NT2/D1 (cell line): ENCODE measurements around the gene CORIN.

Experiments
- DNase-seq: peaks from one replicate; pipeline ENCODE4 v3.0.0-alpha.2; 2011; ENCODE audit warnings: low read depth, low spot score
- H3K27me3 ChIP-seq: 2 replicates; pipeline ENCODE4 v1.6.0; 2011; ENCODE audit warnings: mild to moderate bottlenecking; ENCODE audit not compliant: insufficient read length, insufficient read depth
- H3K36me3 ChIP-seq: 2 replicates; pipeline ENCODE4 v1.6.1; 2011; ENCODE audit warnings: mild to moderate bottlenecking, low read length, mixed read lengths; ENCODE audit not compliant: insufficient read depth, insufficient read length
- H3K4me1 ChIP-seq: 2 replicates; pipeline ENCODE4 v1.5.1; 2011; ENCODE audit not compliant: insufficient read depth, insufficient read length
- H3K4me3 ChIP-seq: 2 replicates; pipeline ENCODE4 v1.5.1; 2011; ENCODE audit warnings: low read depth; ENCODE audit not compliant: insufficient read length
- H3K9ac ChIP-seq: 2 replicates; pipeline ENCODE4 v1.6.0; 2011; ENCODE audit warnings: low read depth; ENCODE audit not compliant: insufficient read length
- H3K9me3 ChIP-seq: 2 replicates; pipeline ENCODE4 v1.5.1; 2011; ENCODE audit warnings: mild to moderate bottlenecking, low read length; ENCODE audit not compliant: insufficient read depth
- SUZ12 ChIP-seq: IDR thresholded peaks from 2 replicates; pipeline ENCODE4 v1.6.1; 2011; ENCODE audit not compliant: insufficient read length, insufficient read depth; ENCODE audit errors: extremely low read depth
- YY1 ChIP-seq: IDR thresholded peaks from 2 replicates; pipeline ENCODE4 v1.6.1; 2011; ENCODE audit not compliant: insufficient read length, insufficient read depth
- ZNF274 ChIP-seq: IDR thresholded peaks from 2 replicates; pipeline ENCODE4 v1.6.1; 2011; ENCODE audit warnings: mild to moderate bottlenecking, low read depth, low read length

CORIN gene

DNA sequence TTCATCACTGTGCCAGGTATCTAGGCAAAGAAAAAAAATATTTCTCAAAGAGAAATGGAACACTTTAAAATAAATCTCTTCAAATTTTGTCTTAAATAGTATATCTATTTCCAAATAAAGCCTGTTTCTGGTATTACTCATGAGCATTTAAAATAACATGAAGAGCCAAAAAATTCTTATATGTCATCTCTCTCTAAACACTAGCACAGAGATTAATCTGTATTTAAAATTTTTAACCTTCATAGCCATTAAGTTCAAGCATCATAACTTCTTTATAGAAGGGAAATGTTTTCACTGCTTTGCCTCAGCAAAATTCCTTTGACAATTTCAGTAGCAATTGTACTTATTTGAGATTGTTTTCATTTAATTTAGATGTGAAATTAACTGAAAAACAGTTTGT is 5.1 kb upstream of the CORIN start:
- TF ChIP-seq YY1 (no peak), ZNF274 (no peak), SUZ12 (no peak)
- H3K27me3 ChIP-seq = peaks cover 6% of the 10 kb centered on the region
- no peaks in the 10 kb centered on the region for H3K9me3 ChIP-seq
- no peak overlapping the region for H3K9ac ChIP-seq
- peaks cover 6% of the 10 kb centered on the region for H3K36me3 ChIP-seq
- no peaks in the 10 kb centered on the region for H3K4me1 ChIP-seq
- DNase-seq = no peak
- H3K4me3 ChIP-seq = no peak overlapping the region

DNA sequence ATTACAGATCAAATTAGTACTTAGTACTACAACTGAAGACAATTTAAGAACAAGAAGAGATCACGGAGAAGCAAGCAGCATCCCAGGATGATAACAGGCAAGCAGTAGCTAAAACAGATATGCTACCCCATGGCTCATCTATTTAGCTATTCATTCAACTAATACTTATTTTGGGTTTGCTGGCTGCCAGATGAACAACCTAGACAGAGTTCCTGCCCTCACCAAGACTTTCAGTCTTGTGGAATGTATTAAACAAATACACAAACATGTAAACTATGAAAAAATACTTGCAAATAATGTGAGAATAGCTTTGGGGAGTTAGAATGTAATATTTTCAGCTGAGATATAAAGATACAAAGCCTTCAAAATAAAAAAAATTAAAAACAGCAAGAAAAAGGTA is 2.4 kb upstream of the CORIN start:
- Histone ChIP-seq H3K36me3 (no peaks in the 10 kb centered on the region), H3K9ac (no peak overlapping the region)
- DNase-seq = no peak

DNA sequence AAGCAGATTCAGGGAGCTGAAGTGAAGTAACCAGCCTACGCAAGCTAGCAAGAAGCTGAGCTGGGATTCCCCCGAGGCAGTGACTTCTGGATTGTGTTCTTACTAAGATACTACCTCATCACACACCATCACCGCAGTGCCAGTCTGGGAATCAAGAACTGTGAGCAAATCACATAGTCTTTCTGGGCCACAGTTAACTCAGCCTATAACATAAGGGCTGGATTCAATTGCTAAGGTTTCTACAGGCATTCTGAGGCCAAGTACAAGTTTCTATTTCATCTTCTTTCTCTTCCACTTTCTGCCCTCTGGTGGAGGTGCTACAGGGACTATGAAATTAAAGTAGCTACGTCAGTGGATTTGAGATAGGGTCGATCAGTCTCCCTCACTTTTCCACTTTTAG is 1.4 kb upstream of the CORIN start:
- H3K36me3 ChIP-seq = no peaks in the 10 kb centered on the region

More for the DNA sequence above, 2.4 kb upstream of the CORIN start:
- Histone ChIP-seq H3K4me3 (no peak overlapping the region), H3K27me3 (peaks cover 14% of the 10 kb centered on the region), H3K9me3 (no peaks in the 10 kb centered on the region), H3K4me1 (no peaks in the 10 kb centered on the region)
- no peak for TF ChIP-seq ZNF274
- TF ChIP-seq SUZ12 = no peak
- TF ChIP-seq YY1 = no peak

DNA sequence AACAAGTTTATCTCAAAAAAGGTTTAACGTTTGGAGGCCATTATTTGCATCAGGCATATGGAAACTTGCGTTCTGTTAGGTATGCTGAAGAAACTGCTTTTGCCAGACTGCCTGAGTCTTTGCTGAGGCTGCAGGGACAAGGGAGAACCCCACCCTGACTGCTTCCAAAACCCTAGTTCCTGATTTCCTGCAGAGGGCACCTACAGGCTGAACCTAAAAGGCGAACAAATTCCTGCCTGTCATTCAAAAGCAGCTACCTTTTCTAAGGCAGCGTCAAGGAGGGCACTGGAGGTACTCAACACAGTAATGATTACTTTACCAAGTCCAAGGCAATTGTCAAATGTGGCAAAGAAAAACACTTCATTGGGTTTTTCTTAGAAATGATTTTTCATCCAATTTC is 578 bp upstream of the CORIN start:
- TF ChIP-seq SUZ12 (no peak), ZNF274 (no peak), YY1 (no peak)
- Histone ChIP-seq H3K4me3 (no peak overlapping the region), H3K36me3 (no peaks in the 10 kb centered on the region), H3K4me1 (no peaks in the 10 kb centered on the region), H3K27me3 (peaks cover 14% of the 10 kb centered on the region), H3K9me3 (no peaks in the 10 kb centered on the region), H3K9ac (no peak overlapping the region)
- no peak for DNase-seq

More for the DNA sequence above, 1.4 kb upstream of the CORIN start:
- H3K9ac ChIP-seq = no peak overlapping the region
- H3K9me3 ChIP-seq = no peaks in the 10 kb centered on the region
- peaks cover 14% of the 10 kb centered on the region for H3K27me3 ChIP-seq
- TF ChIP-seq SUZ12 = no peak
- TF ChIP-seq ZNF274 = no peak
- TF ChIP-seq YY1 = no peak
- H3K4me1 ChIP-seq = no peaks in the 10 kb centered on the region
- H3K4me3 ChIP-seq = no peak overlapping the region
- DNase-seq = no peak

DNA sequence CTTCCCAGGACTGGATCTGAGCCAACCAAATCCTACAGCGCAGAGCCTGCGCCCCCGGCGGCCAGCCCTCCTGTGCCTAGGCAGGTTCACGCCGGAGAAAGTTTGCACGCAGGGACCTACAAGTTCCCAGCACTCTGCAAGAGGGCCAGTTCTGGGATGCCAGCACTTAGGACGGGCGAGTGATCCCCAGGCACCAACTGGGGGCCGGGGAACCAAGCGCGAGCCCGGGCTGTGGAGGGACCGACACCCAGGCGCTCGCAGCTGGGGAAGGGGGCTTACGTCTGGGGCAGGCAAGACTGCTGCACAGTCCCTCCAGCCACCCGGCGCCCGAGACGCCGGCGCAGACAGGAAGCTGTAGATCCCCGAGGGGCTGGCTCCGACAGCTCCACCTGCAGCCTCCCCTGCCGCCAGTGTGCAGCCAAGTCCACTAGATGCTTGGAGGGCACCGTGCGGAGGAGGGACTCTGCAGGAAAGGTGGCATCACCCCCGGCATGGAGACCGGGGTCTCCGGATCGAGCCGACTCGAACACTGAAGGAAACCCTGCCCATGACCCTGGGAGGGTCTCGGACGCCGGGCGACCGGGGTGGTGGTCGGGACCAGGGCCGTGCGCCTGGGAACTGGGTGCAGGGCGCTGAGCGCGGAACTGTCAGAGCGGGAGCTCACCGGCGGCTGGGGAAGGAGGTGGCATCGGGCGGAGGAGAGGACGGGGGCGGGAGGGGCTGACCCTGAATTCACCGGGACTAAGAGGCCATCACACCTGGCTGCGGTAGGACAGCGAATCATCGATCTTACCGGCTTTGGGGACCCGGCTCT is 566 bp downstream of the CORIN start:
- Histone ChIP-seq H3K4me1 (no peaks in the 10 kb centered on the region), H3K36me3 (no peaks in the 10 kb centered on the region), H3K9ac (peak overlapping the region; percentile 76), H3K9me3 (no peaks in the 10 kb centered on the region), H3K4me3 (peak overlapping the region; percentile 66), H3K27me3 (peaks cover 14% of the 10 kb centered on the region)
- peak; percentile 20 for DNase-seq
- TF ChIP-seq SUZ12 (no peak), YY1 (no peak), ZNF274 (no peak)

DNA sequence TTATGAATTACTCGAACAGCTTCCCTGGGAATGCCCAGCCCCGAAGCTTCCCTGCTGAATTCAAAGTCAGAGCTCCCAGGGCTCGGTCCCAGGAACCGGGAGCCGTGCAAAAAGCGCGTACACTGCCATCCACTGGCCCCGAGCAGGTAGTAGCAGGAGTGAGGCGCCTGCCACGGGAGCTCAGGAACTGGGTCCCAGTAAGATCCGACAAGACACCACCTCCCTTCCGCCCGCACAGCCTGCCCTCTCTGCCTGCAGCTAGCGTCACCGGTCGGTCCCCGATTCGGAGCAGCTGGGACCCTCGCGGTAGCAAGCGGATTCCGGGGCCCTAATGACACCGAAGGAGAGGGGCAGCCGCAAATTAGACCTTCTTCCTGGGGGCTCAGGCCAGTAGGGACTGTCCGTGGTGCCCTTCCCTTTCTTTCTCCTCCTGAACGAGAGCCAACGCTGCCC is 1.2 kb downstream of the CORIN start:
- peak; percentile 71 for DNase-seq
- TF ChIP-seq YY1 = no peak
- no peak for TF ChIP-seq SUZ12
- H3K36me3 ChIP-seq = no peaks in the 10 kb centered on the region
- peak overlapping the region; percentile 66 for H3K4me3 ChIP-seq
- peak overlapping the region; percentile 76 for H3K9ac ChIP-seq
- H3K9me3 ChIP-seq = no peaks in the 10 kb centered on the region
- H3K4me1 ChIP-seq = no peaks in the 10 kb centered on the region
- H3K27me3 ChIP-seq = peaks cover 14% of the 10 kb centered on the region

DNA sequence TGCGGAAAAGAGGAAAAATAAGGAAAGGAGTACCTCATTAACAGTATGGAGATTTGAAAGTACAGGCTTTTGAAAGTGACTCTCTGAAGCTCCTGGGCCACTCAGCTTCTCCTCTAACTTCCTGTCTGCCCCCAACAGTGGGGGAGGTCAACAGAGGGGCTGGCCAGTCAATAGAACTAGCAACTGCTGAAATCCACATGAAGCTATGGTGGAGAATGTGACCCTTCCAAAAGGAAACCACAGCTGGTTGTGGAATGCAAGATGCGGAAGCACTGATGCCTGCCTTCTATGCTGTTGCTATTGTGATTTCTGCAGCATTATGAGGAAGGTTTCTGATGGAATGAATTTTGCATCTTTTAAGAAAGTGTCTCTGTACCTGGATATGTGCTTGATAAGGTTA is 2.4 kb downstream of the CORIN start:
- Histone ChIP-seq H3K27me3 (peaks cover 14% of the 10 kb centered on the region), H3K4me3 (no peak overlapping the region), H3K9ac (no peak overlapping the region), H3K36me3 (no peaks in the 10 kb centered on the region), H3K9me3 (no peaks in the 10 kb centered on the region), H3K4me1 (no peaks in the 10 kb centered on the region)
- TF ChIP-seq ZNF274 (no peak), SUZ12 (no peak), YY1 (no peak)
- DNase-seq = no peak
